HepG2 (cell line): ENCODE results near the gene DCST2. TPM values are rescaled to one million over a fixed set of nuclear protein-coding genes. Genes with fewer than 3 reads are reported as not detected.

ENCODE experiments used
- CCAR2 ChIP-seq: fragments of 200-400 bp; formaldehyde crosslinking; optimal IDR thresholded peaks from 2 replicates; pipeline ENCODE3; 2018; ENCODE audit warnings: low read depth, mild to moderate bottlenecking, low read length, moderate library complexity
- FIP1L1 ChIP-seq: fragments of 200-400 bp; formaldehyde crosslinking; IDR thresholded peaks from 2 replicates; pipeline ENCODE4 v1.6.1; 2018; ENCODE audit warnings: low read depth, mild to moderate bottlenecking, low read length, moderate library complexity, borderline replicate concordance; ENCODE audit not compliant: insufficient read depth
- FOXM1 ChIP-seq: sonication (generic); formaldehyde crosslinking; IDR thresholded peaks from 2 replicates; pipeline ENCODE4 v1.5.0; 2020; ENCODE audit warnings: missing genetic modification reagents
- HOXD1 ChIP-seq: sonication (generic); formaldehyde crosslinking; IDR thresholded peaks from 2 replicates; pipeline ENCODE4 v1.5.0; 2020; ENCODE audit warnings: missing genetic modification reagents
- KDM3A ChIP-seq: IDR thresholded peaks from 2 replicates; pipeline ENCODE4 v1.6.1; 2018; ENCODE audit warnings: low read depth, missing compliant biosample characterization
- KDM5B ChIP-seq: sonication (generic); formaldehyde crosslinking; IDR thresholded peaks from 2 replicates; pipeline ENCODE4 v1.4.0; 2020; ENCODE audit warnings: missing genetic modification reagents, mild to moderate bottlenecking, borderline replicate concordance
- KLF6 ChIP-seq: IDR thresholded peaks from 2 replicates; pipeline ENCODE4 v1.8.0; 2016; ENCODE audit warnings: missing biosample characterization, missing genetic modification reagents
- MED8 ChIP-seq: sonication (generic); formaldehyde crosslinking; IDR thresholded peaks from 2 replicates; pipeline ENCODE4 v1.8.1; 2023; ENCODE audit warnings: mild to moderate bottlenecking, missing genetic modification reagents; ENCODE audit not compliant: insufficient replicate concordance
- MZF1 ChIP-seq: sonication (generic); formaldehyde crosslinking; IDR thresholded peaks from 2 replicates; pipeline ENCODE4 v1.8.1; 2023; ENCODE audit warnings: mild to moderate bottlenecking, missing genetic modification reagents, borderline replicate concordance
- SMC3 ChIP-seq: IDR thresholded peaks from 2 replicates; pipeline ENCODE4 v1.6.1; 2011; ENCODE audit warnings: low read length, improper control_type of control experiment
- ZNF121 ChIP-seq: sonication (generic); formaldehyde crosslinking; IDR thresholded peaks from 2 replicates; pipeline ENCODE4 v1.5.0; 2020; ENCODE audit warnings: mild to moderate bottlenecking, missing genetic modification reagents
- ZNF282 ChIP-seq: fragments of 450-650 bp; IDR thresholded peaks from 2 replicates; pipeline ENCODE4 v1.6.1; 2018; ENCODE audit not compliant: partially characterized antibody
- ZNF326 ChIP-seq: sonication (generic); formaldehyde crosslinking; IDR thresholded peaks from 2 replicates; pipeline ENCODE4 v1.4.0; 2020; ENCODE audit warnings: missing genetic modification reagents, borderline replicate concordance
- ZNF484 ChIP-seq: sonication (generic); formaldehyde crosslinking; IDR thresholded peaks from 2 replicates; pipeline ENCODE4 v1.5.1; 2020; ENCODE audit warnings: mild to moderate bottlenecking, low read depth, missing genetic modification reagents, borderline replicate concordance
- ZNF550 ChIP-seq: sonication (generic); formaldehyde crosslinking; IDR thresholded peaks from 2 replicates; pipeline ENCODE4 v1.4.0; 2020; ENCODE audit warnings: mild to moderate bottlenecking, missing genetic modification reagents, borderline replicate concordance
- ZNF660 ChIP-seq: sonication (generic); formaldehyde crosslinking; IDR thresholded peaks from 2 replicates; pipeline ENCODE4 v1.5.1; 2020; ENCODE audit warnings: mild to moderate bottlenecking, low read depth, missing genetic modification reagents, borderline replicate concordance
- ZSCAN9 ChIP-seq: IDR thresholded peaks from 2 replicates; pipeline ENCODE4 v1.6.1; 2016; ENCODE audit warnings: borderline replicate concordance
- polyA plus RNA-seq, 8 experiments: library from polyadenylated mRNA; depleted of rRNA in 3 of 8; stranded (reverse) in 7 of 8; unstranded in 1 of 8; fragments of >200 nt; fragmentation: Illumina TruSeq in 4 of 8; extraction: Trizol in 4 of 8; gene quantifications; 2 replicates each; pipeline versions ENCODE4 v1.2.1 to v1.2.3, GENCODE V29; 2011 to 2016; ENCODE audit warnings: low read depth in 4 of 8, missing spikeins in 1 of 8, mixed read lengths in 1 of 8; ENCODE audit not compliant: insufficient read depth in 1 of 8
- total RNA-seq, 5 experiments: library from RNA; depleted of rRNA; stranded (reverse); fragments of >200 nt; fragmentation: Illumina TruSeq; extraction: Trizol; gene quantifications; 2 replicates each; pipeline ENCODE4 v1.2.3, GENCODE V29; 2016; ENCODE audit warnings: low read depth in 1 of 5
- TF ChIP-seq, protein P1 (sequence below): sonication (generic); formaldehyde crosslinking; IDR thresholded peaks from 2 replicates; pipeline ENCODE4 v1.8.0; 2022; ENCODE audit warnings: missing genetic modification reagents, low read depth, mild to moderate bottlenecking, borderline replicate concordance
- TF ChIP-seq, protein P2 (sequence below): sonication (generic); IDR thresholded peaks from 2 replicates; pipeline ENCODE4 v1.6.1; 2016; ENCODE audit warnings: low read depth, borderline replicate concordance
- TF ChIP-seq, protein P3 (sequence below): sonication (generic); formaldehyde crosslinking; IDR thresholded peaks from 2 replicates; pipeline ENCODE4 v1.4.0; 2020; ENCODE audit warnings: mild to moderate bottlenecking, missing genetic modification reagents
- TF ChIP-seq, protein P4 (sequence below): fragments of 450-650 bp; IDR thresholded peaks from 2 replicates; pipeline ENCODE4 v1.6.1; 2017; ENCODE audit warnings: mild to moderate bottlenecking
- TF ChIP-seq, protein P5 (sequence below): sonication (generic); formaldehyde crosslinking; IDR thresholded peaks from 2 replicates; pipeline ENCODE4 v1.4.0; 2020; ENCODE audit warnings: mild to moderate bottlenecking, missing genetic modification reagents, borderline replicate concordance

DCST2 gene
- total and polyA plus RNA-seq, 2 of the 13 experiments (the other 11 are each of a cell fraction or from before 2014, with no cell fraction given) = 0.74 TPM; not detected in 1

DNA sequence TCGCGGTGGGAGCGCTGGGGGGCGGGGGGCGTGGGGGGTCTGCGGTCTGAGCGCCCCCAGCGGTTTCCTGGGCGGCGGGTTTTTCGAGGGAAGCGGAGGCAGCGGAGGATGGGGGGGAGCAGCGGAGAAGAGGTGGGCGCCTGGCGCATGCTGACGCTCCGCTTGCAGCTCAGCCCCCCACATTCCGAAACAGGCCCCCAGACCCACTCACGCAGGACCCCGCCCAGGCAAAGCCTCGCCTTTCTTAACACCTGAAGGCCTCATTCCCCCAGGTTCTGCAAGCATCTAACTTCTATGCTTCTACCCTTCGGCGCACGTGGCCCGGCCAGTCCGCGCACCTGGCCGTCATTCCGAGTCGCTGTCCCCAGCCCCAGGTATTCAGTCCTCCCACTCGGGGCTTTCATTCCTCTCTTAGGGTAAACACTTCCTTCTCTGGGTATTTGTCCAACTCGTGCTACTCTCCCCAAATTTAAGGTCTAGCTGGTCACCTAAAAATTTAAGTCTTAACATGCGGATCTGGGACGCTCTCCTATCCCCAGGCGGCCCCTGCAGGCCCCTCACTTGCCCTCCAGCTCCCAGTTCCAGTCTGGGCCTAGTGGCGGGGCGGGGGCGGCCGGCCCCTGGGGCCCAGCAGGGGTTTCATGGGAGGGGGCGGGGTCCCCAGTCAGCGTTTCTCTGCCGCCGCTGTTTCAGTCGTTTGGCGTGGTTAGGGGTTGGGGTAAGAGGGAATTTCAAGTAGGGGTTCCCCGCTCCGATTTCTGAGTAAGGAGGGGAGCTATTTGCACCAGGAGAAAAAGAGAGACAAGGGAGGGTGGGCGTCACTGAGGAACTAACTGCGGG, 33.8 kb downstream of the DCST2 start (continued):
- TF ChIP-seq, protein P1, sequence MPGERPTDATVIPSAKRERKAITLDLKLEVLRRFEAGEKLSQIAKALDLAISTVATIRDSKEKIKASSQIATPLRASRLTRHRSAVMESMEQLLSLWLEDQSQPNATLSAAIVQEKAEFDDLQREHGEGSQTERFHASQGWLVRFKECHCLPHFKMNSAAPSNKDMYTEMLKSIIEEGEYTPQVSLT (CRISPR knock-in tag) = no peak
- TF ChIP-seq, protein P2, sequence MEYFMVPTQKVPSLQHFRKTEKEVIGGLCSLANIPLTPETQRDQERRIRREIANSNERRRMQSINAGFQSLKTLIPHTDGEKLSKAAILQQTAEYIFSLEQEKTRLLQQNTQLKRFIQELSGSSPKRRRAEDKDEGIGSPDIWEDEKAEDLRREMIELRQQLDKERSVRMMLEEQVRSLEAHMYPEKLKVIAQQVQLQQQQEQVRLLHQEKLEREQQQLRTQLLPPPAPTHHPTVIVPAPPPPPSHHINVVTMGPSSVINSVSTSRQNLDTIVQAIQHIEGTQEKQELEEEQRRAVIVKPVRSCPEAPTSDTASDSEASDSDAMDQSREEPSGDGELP = no peak
- TF ChIP-seq ZNF550 (CRISPR knock-in tag) (no peak), KLF6 (CRISPR knock-in tag) (no peak), SMC3 (no peak), KDM3A (CRISPR knock-in tag) (no peak), CCAR2 (no peak), ZNF282 (no peak), ZNF660 (CRISPR knock-in tag) (no peak), ZNF484 (no peak), HOXD1 (CRISPR knock-in tag) (no peak), ZNF326 (CRISPR knock-in tag) (no peak), MZF1 (CRISPR knock-in tag) (no peak), ZSCAN9 (peak; percentile 57; the same call in 1 of the 2 replicates), ZNF121 (no peak), FOXM1 (CRISPR knock-in tag) (no peak), FIP1L1 (0 out of 2 replicates have a peak, but pooled peaks have one; percentile 22), KDM5B (CRISPR knock-in tag) (peak; percentile 70; the same call in 1 of the 2 replicates), MED8 (CRISPR knock-in tag) (no peak)
- TF ChIP-seq, protein P3, sequence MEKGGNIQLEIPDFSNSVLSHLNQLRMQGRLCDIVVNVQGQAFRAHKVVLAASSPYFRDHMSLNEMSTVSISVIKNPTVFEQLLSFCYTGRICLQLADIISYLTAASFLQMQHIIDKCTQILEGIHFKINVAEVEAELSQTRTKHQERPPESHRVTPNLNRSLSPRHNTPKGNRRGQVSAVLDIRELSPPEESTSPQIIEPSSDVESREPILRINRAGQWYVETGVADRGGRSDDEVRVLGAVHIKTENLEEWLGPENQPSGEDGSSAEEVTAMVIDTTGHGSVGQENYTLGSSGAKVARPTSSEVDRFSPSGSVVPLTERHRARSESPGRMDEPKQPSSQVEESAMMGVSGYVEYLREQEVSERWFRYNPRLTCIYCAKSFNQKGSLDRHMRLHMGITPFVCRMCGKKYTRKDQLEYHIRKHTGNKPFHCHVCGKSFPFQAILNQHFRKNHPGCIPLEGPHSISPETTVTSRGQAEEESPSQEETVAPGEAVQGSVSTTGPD (CRISPR knock-in tag) = no peak
- TF ChIP-seq, protein P4, sequence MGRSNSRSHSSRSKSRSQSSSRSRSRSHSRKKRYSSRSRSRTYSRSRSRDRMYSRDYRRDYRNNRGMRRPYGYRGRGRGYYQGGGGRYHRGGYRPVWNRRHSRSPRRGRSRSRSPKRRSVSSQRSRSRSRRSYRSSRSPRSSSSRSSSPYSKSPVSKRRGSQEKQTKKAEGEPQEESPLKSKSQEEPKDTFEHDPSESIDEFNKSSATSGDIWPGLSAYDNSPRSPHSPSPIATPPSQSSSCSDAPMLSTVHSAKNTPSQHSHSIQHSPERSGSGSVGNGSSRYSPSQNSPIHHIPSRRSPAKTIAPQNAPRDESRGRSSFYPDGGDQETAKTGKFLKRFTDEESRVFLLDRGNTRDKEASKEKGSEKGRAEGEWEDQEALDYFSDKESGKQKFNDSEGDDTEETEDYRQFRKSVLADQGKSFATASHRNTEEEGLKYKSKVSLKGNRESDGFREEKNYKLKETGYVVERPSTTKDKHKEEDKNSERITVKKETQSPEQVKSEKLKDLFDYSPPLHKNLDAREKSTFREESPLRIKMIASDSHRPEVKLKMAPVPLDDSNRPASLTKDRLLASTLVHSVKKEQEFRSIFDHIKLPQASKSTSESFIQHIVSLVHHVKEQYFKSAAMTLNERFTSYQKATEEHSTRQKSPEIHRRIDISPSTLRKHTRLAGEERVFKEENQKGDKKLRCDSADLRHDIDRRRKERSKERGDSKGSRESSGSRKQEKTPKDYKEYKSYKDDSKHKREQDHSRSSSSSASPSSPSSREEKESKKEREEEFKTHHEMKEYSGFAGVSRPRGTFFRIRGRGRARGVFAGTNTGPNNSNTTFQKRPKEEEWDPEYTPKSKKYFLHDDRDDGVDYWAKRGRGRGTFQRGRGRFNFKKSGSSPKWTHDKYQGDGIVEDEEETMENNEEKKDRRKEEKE = no peak
- TF ChIP-seq, protein P5, sequence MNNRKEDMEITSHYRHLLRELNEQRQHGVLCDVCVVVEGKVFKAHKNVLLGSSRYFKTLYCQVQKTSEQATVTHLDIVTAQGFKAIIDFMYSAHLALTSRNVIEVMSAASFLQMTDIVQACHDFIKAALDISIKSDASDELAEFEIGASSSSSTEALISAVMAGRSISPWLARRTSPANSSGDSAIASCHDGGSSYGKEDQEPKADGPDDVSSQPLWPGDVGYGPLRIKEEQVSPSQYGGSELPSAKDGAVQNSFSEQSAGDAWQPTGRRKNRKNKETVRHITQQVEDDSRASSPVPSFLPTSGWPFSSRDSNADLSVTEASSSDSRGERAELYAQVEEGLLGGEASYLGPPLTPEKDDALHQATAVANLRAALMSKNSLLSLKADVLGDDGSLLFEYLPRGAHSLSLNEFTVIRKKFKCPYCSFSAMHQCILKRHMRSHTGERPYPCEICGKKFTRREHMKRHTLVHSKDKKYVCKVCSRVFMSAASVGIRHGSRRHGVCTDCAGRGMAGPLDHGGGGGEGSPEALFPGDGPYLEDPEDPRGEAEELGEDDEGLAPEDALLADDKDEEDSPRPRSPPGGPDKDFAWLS = no peak
